ENCODE measurements around the gene ADD1.
"Not testable (repeated sequence)": the region's sequence is repeated elsewhere in the genome, so short reads cannot be mapped to it uniquely, and the experiment has no call there.

ADD1 gene

DNA sequence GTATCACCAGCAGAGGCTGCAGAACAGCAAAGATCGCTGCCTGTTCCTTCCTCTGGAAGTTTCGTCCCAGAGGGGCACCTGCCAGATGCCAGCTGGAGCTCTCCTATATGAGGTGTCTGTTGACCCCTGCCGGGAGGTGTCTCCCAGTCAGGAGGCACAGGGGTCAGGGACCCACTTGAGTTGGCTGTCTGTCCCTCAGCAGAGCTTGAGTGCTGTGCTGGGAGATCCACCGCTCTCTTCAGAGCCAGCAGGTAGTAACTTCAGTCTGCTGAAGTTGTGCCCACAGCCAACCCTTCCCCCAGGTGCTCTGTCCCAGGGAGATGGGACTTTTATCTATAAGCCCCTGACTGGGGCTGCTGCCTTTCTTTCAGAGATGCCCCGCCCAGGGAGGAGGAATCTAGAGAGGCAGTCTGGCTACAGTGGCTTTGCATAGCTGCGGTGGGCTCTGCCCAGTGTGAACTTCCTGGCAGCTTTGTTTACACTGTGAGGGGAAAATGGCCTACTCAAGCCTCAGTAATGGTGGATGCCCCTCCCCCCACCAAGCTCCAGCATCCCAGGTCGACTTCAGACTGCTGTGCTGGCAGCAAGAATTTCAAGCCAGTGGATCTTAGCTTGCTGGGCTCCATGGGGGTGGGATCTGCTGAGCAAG, 78.9 kb downstream of the ADD1 start:
- H3K9ac ChIP-seq (ENCODE audit: low read depth in 1 of 2, low read length in 2 of 2); H3K4me1 ChIP-seq (ENCODE audit: control insufficient read depth in 2 of 2, insufficient read depth in 2 of 2, low read length in 2 of 2); H3K27ac ChIP-seq (ENCODE audit: low read depth in 2 of 2, low read length in 2 of 2); H3K27me3 ChIP-seq (ENCODE audit: control insufficient read depth in 2 of 2, insufficient read depth in 2 of 2, low read length in 2 of 2); H3K9me3 ChIP-seq (ENCODE audit: control insufficient read depth in 2 of 2, low read length in 2 of 2); H3K4me3 ChIP-seq (ENCODE audit: low read length in 2 of 2): not testable (repeated sequence)
- peaks cover 32 to 46% of the 10 kb centered on the region in 2 donors for H3K36me3 ChIP-seq (ENCODE audit: control insufficient read depth in 2 of 2, insufficient read depth in 2 of 2, low read length in 2 of 2)

- H3K9ac ChIP-seq (ENCODE audit: low read depth in 1 of 2, low read length in 2 of 2) = no peak overlapping the region
- H3K4me1 ChIP-seq (ENCODE audit: control insufficient read depth in 2 of 2, insufficient read depth in 2 of 2, low read length in 2 of 2) = no peaks in the 10 kb centered on the region
- H3K4me3 ChIP-seq (ENCODE audit: low read length in 2 of 2) = no peak overlapping the region
- peaks cover 34 to 50% of the 10 kb centered on the region in 2 donors for H3K36me3 ChIP-seq (ENCODE audit: control insufficient read depth in 2 of 2, insufficient read depth in 2 of 2, low read length in 2 of 2)
- no peaks in the 10 kb centered on the region for H3K9me3 ChIP-seq (ENCODE audit: control insufficient read depth in 2 of 2, low read length in 2 of 2)
- no peaks in the 10 kb centered on the region for H3K27me3 ChIP-seq (ENCODE audit: control insufficient read depth in 2 of 2, insufficient read depth in 2 of 2, low read length in 2 of 2)
- H3K27ac ChIP-seq (ENCODE audit: low read depth in 2 of 2, low read length in 2 of 2) = no peak overlapping the region
Observed at GRCh38 chr4:2923141-2923551, 79.5 kb downstream of the ADD1 start.

- H3K9me3 ChIP-seq (ENCODE audit: control insufficient read depth in 2 of 2, low read length in 2 of 2) = no peaks in the 10 kb centered on the region
- H3K9ac ChIP-seq (ENCODE audit: low read depth in 1 of 2, low read length in 2 of 2) = no peak overlapping the region
- no peaks in the 10 kb centered on the region for H3K27me3 ChIP-seq (ENCODE audit: control insufficient read depth in 2 of 2, insufficient read depth in 2 of 2, low read length in 2 of 2)
- no peak overlapping the region for H3K4me3 ChIP-seq (ENCODE audit: low read length in 2 of 2)
- no peak overlapping the region for H3K27ac ChIP-seq (ENCODE audit: low read depth in 2 of 2, low read length in 2 of 2)
- H3K36me3 ChIP-seq (ENCODE audit: control insufficient read depth in 2 of 2, insufficient read depth in 2 of 2, low read length in 2 of 2) = peaks cover 37 to 56% of the 10 kb centered on the region in 2 donors
- H3K4me1 ChIP-seq (ENCODE audit: control insufficient read depth in 2 of 2, insufficient read depth in 2 of 2, low read length in 2 of 2) = no peaks in the 10 kb centered on the region
Observed at GRCh38 chr4:2923668-2924173, 80.1 kb downstream of the ADD1 start.

DNA sequence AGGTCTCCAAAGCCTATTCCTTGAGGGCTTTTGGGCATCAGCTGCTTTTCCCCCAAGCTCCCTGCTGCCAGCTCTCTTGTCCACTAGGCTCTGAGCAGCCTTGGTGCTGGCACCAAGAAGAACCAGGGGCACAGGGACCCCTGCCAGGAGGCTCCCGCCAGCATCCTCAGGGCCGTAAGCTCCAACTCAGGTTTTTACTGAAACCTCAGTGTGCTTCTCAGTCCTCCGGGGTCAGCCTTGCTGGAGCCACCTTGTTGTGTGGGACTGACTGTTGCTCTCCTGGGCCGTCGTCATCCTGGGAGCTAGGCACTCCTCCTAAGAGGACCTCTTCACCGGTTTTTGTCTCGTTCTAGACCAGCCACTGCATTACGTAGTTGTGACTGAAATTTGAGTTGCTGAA, 80.6 kb downstream of the ADD1 start:
- peaks cover 42 to 61% of the 10 kb centered on the region in 2 donors for H3K36me3 ChIP-seq (ENCODE audit: control insufficient read depth in 2 of 2, insufficient read depth in 2 of 2, low read length in 2 of 2)
- H3K27ac ChIP-seq (ENCODE audit: low read depth in 2 of 2, low read length in 2 of 2) = no peak overlapping the region
- H3K4me3 ChIP-seq (ENCODE audit: low read length in 2 of 2) = no peak overlapping the region
- H3K4me1 ChIP-seq (ENCODE audit: control insufficient read depth in 2 of 2, insufficient read depth in 2 of 2, low read length in 2 of 2) = no peaks in the 10 kb centered on the region
- H3K9ac ChIP-seq (ENCODE audit: low read depth in 1 of 2, low read length in 2 of 2) = no peak overlapping the region
- no peaks in the 10 kb centered on the region for H3K27me3 ChIP-seq (ENCODE audit: control insufficient read depth in 2 of 2, insufficient read depth in 2 of 2, low read length in 2 of 2)
- no peaks in the 10 kb centered on the region for H3K9me3 ChIP-seq (ENCODE audit: control insufficient read depth in 2 of 2, low read length in 2 of 2)

- Histone ChIP-seq H3K27ac (ENCODE audit: low read depth in 2 of 2, low read length in 2 of 2) (no peak overlapping the region), H3K4me3 (ENCODE audit: low read length in 2 of 2) (no peak overlapping the region), H3K9ac (ENCODE audit: low read depth in 1 of 2, low read length in 2 of 2) (no peak overlapping the region), H3K9me3 (ENCODE audit: control insufficient read depth in 2 of 2, low read length in 2 of 2) (no peaks in the 10 kb centered on the region), H3K4me1 (ENCODE audit: control insufficient read depth in 2 of 2, insufficient read depth in 2 of 2, low read length in 2 of 2) (no peaks in the 10 kb centered on the region), H3K27me3 (ENCODE audit: control insufficient read depth in 2 of 2, insufficient read depth in 2 of 2, low read length in 2 of 2) (no peaks in the 10 kb centered on the region), H3K36me3 (ENCODE audit: control insufficient read depth in 2 of 2, insufficient read depth in 2 of 2, low read length in 2 of 2) (peaks cover 47 to 67% of the 10 kb centered on the region in 2 donors)
Observed at GRCh38 chr4:2924765-2925301, 81.2 kb downstream of the ADD1 start.

DNA sequence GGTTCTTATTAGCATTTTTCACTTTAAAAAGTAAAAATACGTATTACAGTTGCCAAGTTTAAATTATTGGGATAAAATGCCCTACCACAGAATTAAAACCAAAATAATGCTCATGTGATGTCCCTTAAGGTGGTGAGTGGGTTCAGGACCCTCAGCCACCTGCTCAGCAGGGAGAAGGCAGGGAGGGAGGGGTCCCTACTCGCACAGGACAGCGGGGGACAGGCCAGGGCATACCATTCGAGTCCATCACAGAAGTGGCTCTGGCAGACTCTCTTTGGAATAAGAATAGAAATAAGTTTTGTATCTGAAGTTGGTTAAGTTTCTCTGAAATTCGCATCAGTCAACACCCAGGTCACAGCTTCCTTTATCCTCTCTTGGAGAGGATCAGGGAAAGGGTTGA, 81.9 kb downstream of the ADD1 start:
- Histone ChIP-seq H3K9ac (ENCODE audit: low read depth in 1 of 2, low read length in 2 of 2) (no peak overlapping the region), H3K4me3 (ENCODE audit: low read length in 2 of 2) (no peak overlapping the region)

DNA sequence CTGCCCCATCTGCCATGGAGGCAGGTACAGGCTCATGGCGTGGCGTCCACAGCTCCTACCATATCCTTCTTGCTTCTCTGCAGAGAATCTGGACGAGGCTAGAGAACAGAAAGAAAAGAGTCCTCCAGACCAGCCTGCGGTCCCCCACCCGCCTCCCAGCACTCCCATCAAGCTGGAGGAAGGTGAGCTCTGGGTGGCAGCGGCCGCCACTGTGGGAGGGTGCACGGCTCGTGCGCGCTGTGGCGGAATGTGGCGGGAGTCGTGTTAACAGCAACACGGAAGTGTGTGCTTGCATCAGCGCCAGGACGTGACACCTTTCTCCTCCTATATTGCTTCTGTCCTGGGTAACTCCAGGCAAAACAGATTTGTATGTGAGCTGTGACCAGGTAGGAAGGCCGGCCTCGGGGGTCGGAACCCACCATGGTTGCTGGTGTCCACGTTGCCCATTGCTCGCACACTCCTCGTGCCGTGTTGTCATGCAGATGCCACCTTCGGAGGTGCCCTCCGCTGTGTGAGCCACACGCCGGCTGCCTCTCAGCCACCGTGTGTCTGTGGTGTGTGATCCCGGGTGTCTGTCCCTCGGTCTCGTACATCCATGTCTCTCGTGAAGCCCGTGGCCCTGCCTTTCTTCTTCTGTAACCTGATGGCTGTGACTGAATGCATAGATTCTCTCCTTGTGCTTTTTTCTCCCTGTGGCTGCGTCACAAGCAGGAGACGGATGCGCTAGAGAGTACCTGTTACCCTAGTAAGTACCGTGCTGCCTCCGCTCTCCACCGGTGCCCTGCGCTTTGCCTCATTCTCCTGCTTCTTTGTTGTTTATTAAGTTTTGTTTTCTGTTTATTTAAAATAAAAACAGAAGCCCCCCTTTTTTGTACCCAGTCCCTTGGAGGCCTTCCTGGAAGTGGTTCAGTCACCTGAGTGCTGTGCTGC, 82.6 kb downstream of the ADD1 start:
- Histone ChIP-seq H3K36me3 (ENCODE audit: control insufficient read depth in 2 of 2, insufficient read depth in 2 of 2, low read length in 2 of 2) (peaks cover 53 to 72% of the 10 kb centered on the region in 2 donors), H3K9ac (ENCODE audit: low read depth in 1 of 2, low read length in 2 of 2) (no peak overlapping the region), H3K27ac (ENCODE audit: low read depth in 2 of 2, low read length in 2 of 2) (no peak overlapping the region), H3K9me3 (ENCODE audit: control insufficient read depth in 2 of 2, low read length in 2 of 2) (no peaks in the 10 kb centered on the region), H3K27me3 (ENCODE audit: control insufficient read depth in 2 of 2, insufficient read depth in 2 of 2, low read length in 2 of 2) (no peaks in the 10 kb centered on the region), H3K4me3 (ENCODE audit: low read length in 2 of 2) (no peak overlapping the region), H3K4me1 (ENCODE audit: control insufficient read depth in 2 of 2, insufficient read depth in 2 of 2, low read length in 2 of 2) (peaks cover 4% of the 10 kb centered on the region in 2 donors)

More for the DNA sequence above, 81.9 kb downstream of the ADD1 start:
- H3K27ac ChIP-seq (ENCODE audit: low read depth in 2 of 2, low read length in 2 of 2) = no peak overlapping the region
- no peaks in the 10 kb centered on the region for H3K27me3 ChIP-seq (ENCODE audit: control insufficient read depth in 2 of 2, insufficient read depth in 2 of 2, low read length in 2 of 2)
- H3K36me3 ChIP-seq (ENCODE audit: control insufficient read depth in 2 of 2, insufficient read depth in 2 of 2, low read length in 2 of 2) = peaks cover 52 to 72% of the 10 kb centered on the region in 2 donors
- no peaks in the 10 kb centered on the region for H3K9me3 ChIP-seq (ENCODE audit: control insufficient read depth in 2 of 2, low read length in 2 of 2)
- H3K4me1 ChIP-seq (ENCODE audit: control insufficient read depth in 2 of 2, insufficient read depth in 2 of 2, low read length in 2 of 2) = peaks cover 3 to 4% of the 10 kb centered on the region in 2 donors

DNA sequence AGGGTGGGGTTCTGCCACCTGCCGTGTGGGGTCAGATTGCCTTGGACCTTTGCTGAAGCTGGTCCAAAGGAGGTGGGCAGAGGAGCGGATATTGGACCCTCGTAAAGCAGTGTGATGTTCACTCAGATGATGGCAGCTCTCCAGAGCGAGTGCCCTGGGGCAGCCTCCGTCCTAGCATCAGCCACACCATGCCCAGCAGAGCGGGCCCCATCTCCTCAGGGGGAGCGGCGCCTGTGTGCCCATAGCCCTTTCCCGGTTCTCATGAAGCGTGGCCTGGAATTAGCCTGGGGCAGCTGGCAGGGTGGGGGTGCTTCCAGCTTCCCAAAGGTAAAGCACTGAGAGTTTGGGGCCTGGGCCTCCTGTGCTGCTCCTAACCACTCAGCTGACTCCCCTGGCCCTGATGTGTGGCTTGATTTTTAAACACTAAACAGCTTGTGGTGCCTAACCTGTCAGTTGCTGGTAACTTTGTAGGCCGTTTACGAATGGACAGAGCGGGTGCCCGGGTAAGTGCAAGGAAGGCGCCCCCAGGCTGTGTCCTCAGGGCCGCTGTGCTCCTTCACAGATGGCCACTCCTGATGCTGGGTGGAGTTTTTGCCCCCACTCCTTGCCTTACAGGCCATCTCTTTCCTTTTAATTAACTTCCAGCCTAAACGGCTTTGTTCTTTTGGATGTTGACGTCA, 83.5 kb downstream of the ADD1 start:
- H3K9ac ChIP-seq (ENCODE audit: low read depth in 1 of 2, low read length in 2 of 2) = no peak overlapping the region
- H3K4me3 ChIP-seq (ENCODE audit: low read length in 2 of 2) = no peak overlapping the region
- peaks cover 6 to 7% of the 10 kb centered on the region in 2 donors for H3K4me1 ChIP-seq (ENCODE audit: control insufficient read depth in 2 of 2, insufficient read depth in 2 of 2, low read length in 2 of 2)
- H3K27me3 ChIP-seq (ENCODE audit: control insufficient read depth in 2 of 2, insufficient read depth in 2 of 2, low read length in 2 of 2) = no peaks in the 10 kb centered on the region
- peaks cover 53 to 70% of the 10 kb centered on the region in 2 donors for H3K36me3 ChIP-seq (ENCODE audit: control insufficient read depth in 2 of 2, insufficient read depth in 2 of 2, low read length in 2 of 2)
- H3K9me3 ChIP-seq (ENCODE audit: control insufficient read depth in 2 of 2, low read length in 2 of 2) = no peaks in the 10 kb centered on the region
- no peak overlapping the region for H3K27ac ChIP-seq (ENCODE audit: low read depth in 2 of 2, low read length in 2 of 2)

GRCh38 chr4:2927696-2928075, 84.0 kb downstream of the ADD1 start:
- Histone ChIP-seq H3K9ac (ENCODE audit: low read depth in 1 of 2, low read length in 2 of 2) (no peak overlapping the region), H3K27me3 (ENCODE audit: control insufficient read depth in 2 of 2, insufficient read depth in 2 of 2, low read length in 2 of 2) (no peaks in the 10 kb centered on the region), H3K4me3 (ENCODE audit: low read length in 2 of 2) (no peak overlapping the region), H3K4me1 (ENCODE audit: control insufficient read depth in 2 of 2, insufficient read depth in 2 of 2, low read length in 2 of 2) (peaks cover 10% of the 10 kb centered on the region in 2 donors), H3K9me3 (ENCODE audit: control insufficient read depth in 2 of 2, low read length in 2 of 2) (no peaks in the 10 kb centered on the region), H3K36me3 (ENCODE audit: control insufficient read depth in 2 of 2, insufficient read depth in 2 of 2, low read length in 2 of 2) (peaks cover 53 to 68% of the 10 kb centered on the region in 2 donors), H3K27ac (ENCODE audit: low read depth in 2 of 2, low read length in 2 of 2) (no peak overlapping the region)
